DMS153 (cell line): ENCODE data around the gene THAP6.
"Not testable (repeated sequence)": the region's sequence is repeated elsewhere in the genome, so short reads cannot be mapped to it uniquely, and the experiment has no call there.

Source experiments
- DNase-seq: peaks from one replicate; lab custom pipeline; 2025; lab: John Stamatoyannopoulos, UW

Gene THAP6

DNA sequence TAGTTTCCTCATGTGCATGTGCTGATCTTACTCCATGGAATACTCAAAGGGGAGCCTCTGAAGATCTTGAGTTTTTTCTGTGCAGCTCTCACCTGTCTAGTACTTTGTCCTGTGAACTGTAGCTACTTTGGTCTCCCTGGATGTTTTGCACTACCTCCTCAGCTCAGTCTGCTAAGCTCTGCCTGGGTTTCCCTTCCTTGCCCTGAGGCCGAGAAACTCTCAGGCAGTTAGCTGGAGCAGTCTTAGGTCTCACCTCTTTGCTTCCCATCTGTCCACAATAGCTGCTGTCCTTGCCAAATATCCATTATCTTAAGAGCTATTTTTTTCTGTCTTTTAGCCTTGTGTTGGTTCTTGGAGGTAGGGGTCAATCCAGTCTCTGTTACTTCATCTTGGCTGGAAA, 11.6 kb downstream of the THAP6 start:
- DNase-seq = no peak

GRCh38 chr4:75527482-75527881, 13.2 kb downstream of the THAP6 start:
- no peak for DNase-seq

DNA sequence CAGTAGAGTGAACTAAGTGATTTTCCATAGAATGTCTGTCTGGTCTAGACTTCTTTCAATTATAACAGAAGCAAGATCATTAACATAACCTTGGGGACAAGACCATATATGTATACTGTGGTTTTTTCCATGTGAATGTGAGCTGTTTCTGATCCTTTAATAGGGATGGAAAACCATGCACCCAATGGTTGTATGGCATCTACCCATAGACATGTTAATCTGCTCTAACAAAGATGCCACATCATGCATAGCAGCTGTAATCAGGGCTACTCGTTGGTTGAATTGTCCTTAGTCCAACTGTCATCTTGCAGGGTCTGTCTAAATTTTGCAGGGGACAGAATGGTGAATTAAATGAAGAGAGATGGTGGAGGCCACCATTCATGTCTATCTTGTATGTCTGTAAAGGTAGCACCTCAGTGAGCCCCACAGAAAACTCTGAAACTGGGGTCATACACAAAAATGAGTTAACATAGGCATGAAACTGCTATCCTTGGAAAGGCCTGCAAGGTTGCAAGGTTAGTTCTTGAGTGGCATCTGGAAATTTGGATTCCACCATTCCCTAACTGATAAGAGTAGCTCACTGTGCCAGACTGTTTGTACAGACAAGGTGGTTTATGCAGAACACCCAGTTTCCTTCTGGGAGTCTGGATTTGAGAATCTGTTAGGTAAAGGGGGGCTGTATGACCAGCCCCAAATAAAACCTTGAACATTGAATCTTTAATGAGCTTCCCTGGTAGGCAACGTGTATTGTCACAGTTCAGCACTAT, 16.5 kb downstream of the THAP6 start:
- no peak for DNase-seq

DNA sequence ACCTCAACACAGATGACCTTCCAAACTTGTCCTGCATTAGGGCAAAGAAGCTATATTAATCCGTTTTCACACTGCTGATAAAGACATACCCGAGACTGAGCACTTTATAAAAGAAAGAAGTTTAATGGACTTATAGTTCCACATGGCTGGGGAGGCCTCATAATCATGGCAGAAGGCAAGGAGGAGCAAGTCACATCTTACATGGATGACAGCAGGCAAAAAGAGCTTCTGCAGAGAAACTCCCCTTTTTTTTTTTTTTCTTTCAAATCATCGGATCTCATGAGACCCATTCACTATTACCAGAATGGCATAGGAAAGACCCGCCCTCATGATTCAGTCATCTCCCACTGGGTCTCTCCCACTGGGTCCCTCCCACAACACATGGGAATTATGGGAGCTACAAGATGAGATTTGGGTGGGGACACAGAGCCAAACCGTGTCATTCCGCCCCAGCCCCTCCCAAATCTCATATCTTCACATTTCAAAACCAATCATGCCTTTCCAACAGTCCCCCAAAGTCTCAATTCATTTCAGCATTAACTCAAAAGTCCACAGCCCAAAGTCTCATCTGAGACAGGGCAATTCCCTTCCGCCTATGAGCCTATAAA, 17.4 kb downstream of the THAP6 start:
- not testable (repeated sequence) for DNase-seq

DNA sequence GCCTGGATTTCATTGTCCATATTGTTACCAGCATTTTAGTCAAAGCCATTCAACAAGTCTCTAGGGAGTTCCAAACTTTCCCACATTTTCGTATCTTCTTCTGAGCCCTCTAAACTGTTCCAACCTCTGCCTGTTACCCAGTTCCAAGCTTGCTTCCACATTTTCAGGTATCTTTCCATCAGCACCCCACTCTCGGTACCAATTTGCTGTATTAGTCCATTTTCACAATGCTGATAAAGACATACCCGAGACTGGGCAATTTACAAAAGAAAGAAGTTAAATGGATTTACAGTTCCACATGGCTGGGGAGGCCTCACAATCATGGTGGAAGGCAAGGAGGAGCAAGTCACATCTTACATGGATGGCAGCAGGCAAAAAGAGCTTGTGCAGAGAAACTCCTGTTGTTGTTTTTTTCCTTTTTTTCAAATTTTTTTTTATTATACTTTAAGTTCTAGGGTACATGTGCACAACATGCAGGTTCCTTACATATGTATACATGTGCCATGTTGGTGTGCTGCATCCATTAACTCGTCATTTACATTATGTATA, 19.1 kb downstream of the THAP6 start:
- not testable (repeated sequence) for DNase-seq

- not testable (repeated sequence) for DNase-seq
Observed at GRCh38 chr4:75533926-75534325, 19.7 kb downstream of the THAP6 start.

DNA sequence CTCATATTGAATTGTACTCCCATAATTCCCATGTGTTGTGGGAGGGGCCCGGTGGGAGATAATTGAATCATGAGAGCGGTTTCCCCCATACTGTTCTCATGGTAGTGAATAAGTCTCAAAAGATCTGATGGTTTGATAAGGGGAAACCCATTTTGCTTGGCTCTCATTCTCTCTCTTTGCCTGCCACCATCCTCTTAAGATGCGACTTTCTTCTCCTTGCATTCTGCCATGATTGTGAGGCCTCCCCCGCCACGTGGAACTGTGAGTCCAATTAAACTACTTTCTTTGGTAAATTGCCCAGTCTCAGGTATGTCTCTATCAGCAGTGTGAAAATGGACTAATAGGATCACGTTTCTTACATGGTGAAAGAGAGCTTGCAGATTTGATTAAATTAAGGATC, 23.0 kb downstream of the THAP6 start:
- not testable (repeated sequence) for DNase-seq

DNA sequence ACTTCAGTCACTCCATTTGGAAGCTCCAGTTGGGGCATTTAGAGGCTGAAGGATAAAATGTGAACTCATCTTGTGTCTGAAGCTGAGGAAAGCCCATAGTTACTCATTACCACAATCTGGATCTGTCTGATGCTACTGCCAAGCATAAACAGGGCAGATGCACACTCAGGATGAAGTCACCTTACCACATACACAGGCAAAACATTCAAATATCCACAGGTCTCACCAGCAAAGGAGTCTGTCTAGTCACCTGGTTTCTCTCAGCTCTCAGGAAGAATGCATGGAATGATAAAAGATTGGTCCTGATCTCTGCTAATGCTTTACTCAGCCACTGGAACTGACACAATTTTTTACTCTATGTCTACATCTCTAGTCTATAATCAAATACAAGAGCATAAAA, 28.6 kb downstream of the THAP6 start:
- DNase-seq = no peak

GRCh38 chr4:75544220-75544619, 29.9 kb downstream of the THAP6 start:
- not testable (repeated sequence) for DNase-seq

DNA sequence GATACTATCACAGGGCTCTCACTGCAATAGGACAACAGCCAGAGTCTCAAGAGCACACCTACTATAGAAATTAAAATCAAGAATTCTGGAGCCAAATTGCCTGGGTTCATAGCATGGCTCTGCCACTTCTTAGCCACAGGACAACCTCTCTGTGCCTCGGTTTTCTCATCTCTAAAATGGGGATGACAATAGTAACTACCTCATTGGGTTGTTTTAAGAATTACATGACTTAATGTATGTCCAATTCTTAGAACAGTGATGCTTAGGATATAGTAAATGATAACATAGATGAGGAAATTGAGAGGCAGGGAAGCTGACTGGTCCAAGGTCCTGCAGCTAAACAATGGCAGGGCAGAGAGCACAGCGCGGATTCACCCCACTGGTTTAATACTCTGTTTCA, 30.6 kb downstream of the THAP6 start:
- no peak for DNase-seq

DNA sequence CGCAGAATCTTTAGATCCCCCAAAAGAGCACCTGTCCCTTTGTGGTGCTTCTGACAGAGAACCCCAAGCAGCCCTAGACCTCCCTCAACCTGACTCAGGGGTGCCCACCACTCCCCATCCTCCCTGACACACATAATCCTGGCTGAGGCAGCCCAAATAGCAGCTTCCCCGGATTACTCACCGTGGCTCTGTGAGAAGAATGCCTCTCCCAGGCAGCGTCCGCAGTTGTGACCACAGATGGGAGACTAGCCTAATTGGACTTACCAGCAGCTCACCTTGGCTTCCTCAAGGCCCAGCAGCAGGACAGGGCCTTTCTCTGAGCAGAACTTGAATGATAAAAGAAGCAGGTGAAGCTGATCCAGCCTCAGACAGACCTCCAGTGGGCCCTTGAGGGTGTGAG, 31.3 kb downstream of the THAP6 start:
- DNase-seq = no peak

DNA sequence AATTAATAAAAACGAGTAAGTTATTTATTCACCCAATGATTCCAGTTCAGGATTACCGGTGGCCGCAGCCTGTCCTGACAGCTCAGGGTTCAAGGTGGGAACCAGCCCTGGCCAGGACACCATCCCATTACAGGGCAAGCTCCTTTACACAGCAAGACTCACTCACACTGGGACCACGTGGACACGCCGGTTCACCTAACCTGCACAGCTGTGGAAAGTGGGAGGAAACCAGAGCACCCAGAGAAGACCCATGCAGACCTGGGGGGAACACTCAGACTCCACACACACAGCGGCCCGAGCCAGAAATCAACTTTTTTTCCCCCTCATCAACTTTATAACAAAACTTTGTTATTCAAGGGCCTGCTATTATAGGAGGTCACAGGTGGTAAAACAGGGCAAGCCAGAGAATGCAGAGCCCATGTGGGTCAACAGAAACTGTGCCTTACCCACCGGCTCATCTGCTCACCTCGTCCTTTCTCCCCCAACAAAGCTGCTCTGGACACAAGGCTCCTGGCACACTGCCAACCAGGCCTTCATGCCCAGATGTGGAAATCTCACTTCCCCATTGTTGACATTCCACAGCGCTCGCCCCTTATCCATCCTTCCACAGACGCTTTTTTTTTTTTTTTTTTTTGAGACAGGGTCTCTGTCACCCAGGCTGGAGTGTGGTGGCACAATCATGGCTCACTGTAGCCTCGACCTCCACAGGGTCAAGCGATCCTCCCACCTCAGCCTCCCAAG, 33.5 kb downstream of the THAP6 start:
- no peak for DNase-seq

DNA sequence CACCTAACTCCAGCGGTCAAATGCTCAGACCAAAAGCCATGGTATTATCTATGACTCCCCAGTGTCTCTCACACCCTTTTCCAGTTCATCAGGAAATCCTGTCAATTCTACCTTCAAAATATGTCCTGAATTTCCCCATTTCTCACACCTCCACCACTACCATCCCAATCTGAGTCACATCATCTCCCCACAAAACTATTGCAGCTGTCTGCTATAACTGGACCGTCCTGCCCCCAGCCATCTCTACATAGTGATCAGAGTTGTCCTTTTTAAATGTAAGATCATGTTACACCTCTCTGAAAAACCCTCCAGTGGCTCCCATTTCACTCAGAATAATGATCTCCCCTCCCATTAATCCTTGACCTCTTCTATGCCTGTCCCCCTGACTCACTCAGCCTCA, 34.7 kb downstream of the THAP6 start:
- no peak for DNase-seq

GRCh38 chr4:75552452-75552851, 38.2 kb downstream of the THAP6 start:
- DNase-seq = no peak

DNA sequence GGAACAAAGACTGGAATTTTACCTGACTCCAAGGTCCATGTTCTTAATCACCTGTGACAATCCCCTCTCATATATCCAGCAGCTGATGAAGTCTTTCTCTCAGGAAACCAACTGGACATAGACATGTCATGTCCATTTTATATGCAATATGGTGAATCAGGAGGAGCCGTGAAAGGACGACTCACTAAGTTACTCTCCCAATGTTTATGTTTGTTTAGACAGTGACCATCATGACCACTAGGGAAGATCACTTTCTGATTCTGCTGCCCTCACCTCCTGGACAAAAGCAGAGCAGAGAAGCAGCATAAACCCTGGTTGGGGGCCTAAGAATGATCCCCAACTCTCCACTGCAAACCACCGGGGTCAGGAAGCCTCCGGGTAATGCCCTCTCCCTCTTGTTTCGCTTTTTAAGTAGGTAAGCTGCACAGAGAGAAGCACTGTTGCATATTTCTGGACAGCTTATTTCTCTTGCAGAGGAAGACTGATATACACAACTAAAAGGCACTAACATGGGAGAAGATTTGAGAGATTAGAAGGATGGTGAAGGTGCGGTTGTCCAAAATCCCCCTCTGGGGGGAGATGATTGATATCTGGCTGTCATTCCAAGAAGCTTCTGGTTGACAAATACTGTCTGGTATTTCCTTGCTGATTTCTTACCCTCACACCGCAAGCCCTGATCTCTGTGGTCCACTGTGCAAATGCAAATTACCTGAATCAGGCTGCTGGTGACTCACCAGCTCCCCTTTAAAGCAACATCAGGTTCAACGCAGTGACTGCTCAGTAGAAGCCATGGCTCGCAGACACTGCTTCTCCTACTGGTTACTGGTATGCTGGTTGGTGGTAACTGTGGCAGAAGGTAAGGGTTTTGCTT, 41.3 kb downstream of the THAP6 start, which contains the start of gene ODAPH:
ODAPH (plus strand) TSS at position 773 of the 871 bp plus-strand sequence; CDS start at position 790, 17 bp downstream.
- no peak for DNase-seq

GRCh38 chr4:75557696-75558095, 43.4 kb downstream of the THAP6 start:
- DNase-seq = no peak

GRCh38 chr4:75561789-75562188, 47.5 kb downstream of the THAP6 start:
- no peak for DNase-seq

DNA sequence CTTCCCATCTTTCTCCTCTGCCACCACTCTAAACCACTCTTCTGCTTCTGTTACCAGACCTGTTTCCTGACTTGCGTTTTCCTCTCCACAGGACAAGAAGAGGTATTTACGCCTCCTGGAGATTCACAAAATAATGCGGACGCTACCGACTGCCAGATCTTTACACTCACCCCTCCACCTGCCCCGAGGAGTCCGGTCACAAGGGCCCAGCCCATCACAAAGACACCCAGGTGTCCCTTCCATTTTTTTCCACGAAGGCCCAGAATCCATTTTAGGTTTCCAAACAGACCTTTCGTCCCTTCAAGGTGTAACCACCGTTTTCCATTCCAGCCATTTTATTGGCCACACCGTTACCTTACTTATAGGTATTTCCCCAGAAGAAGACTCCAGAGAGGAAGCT, 49.8 kb downstream of the THAP6 start:
- DNase-seq = no peak

DNA sequence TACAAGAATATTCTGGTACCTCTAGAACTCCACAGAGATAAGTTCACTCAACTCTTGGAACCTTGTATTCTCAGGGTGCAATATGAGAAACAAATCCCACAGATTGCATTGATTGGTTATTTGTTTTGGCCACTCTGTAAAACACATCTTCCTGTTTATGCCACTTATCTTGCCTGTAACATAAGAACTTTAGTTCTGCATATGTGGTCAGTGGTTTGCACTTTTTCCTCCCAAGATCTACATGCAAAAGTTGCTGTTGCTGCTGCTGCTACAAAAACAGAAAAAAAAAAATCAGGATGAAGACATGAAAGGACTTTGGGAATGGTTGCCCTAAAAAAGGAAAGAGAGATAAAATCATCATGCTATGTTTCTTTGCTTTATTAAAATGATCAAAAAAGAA, 51.2 kb downstream of the THAP6 start:
- no peak for DNase-seq

DNA sequence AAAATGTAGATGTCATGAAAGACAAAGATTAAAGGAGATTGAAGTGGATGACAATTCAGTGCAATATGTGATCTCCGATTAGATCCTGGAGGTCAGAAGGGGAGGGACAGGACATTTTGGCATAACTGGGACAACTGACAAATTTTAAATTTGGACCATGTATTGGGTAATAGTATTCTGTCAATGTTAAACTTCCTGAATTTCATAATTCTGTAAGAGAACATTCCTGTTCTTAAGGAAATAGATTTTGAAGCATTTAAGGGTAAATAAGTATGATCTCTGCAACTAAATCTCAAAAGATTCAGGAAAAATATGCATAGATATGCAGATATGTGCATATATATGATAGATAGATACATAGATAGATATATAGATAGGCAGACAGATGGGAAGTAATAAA, 52.6 kb downstream of the THAP6 start:
- DNase-seq = no peak

DNA sequence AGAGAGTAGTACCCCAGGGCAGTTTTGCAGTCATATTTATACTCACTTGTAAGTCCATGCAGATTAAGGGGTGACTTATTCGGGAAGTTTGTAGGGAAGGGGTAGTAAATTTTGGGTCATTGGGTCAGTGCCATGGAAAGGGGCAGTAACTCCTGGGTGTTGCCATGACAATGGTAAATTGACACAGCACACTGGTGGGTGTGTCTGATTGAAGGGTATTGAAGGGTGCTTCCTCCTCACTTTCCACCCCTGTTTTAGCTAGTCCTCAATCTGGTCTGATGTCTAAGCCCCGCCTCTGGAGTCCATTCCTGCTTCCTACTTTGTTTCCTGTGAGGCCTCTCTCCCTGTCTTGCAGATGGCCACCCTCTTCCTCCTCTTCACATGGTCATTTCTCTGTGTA, 53.5 kb downstream of the THAP6 start:
- no peak for DNase-seq
